BJ (cell line): Measurements from ENCODE around the gene CD80. TPM values are rescaled to one million over a fixed set of nuclear protein-coding genes. Genes with fewer than 3 reads are reported as not detected.

Experiments used
- CTCF ChIA-PET: fragments of 350-600 bp; formaldehyde crosslinking; extraction: SDS; loops from one replicate; lab custom pipeline; 2021; ENCODE audit warnings: antibody characterized with exemption, inconsistent platforms; lab: Yijun Ruan, JAX
- POLR2A ChIA-PET: fragments of 300-600 bp; sonication (Branson Sonifier 250); formaldehyde crosslinking; extraction: SDS; loops from one replicate; lab custom pipeline; 2021; ENCODE audit warnings: antibody characterized with exemption; lab: Charles Lee
- DNase-seq: peaks from one replicate; pipeline ENCODE4 v3.0.0-alpha.2; 2011; ENCODE audit warnings: low read depth
- H3K27me3 ChIP-seq: 2 replicates; pipeline ENCODE4 v1.6.0; 2011; ENCODE audit warnings: low read length; ENCODE audit not compliant: control insufficient read depth, insufficient read depth
- H3K36me3 ChIP-seq: 2 replicates; pipeline ENCODE4 v1.5.1; 2011; ENCODE audit warnings: low read length; ENCODE audit not compliant: control insufficient read depth, insufficient read depth
- H3K4me3 ChIP-seq: 2 replicates; pipeline ENCODE4 v1.5.1; 2011; ENCODE audit warnings: low read depth, mild to moderate bottlenecking, control low read depth, low read length
- polyA plus RNA-seq: library from polyadenylated mRNA; depleted of rRNA; stranded (reverse); fragments of >200 nt; gene quantifications from 2 replicates; pipeline ENCODE4 v1.2.3, GENCODE V29; 2011
- TF ChIP-seq, protein P1 (sequence below): IDR thresholded peaks from 2 replicates; pipeline ENCODE4 v1.5.1; 2011; ENCODE audit warnings: low read depth, mild to moderate bottlenecking, control low read depth, inconsistent platforms, low read length, moderate library complexity; ENCODE audit not compliant: insufficient read depth

CD80 gene
- polyA plus RNA-seq, 1 experiment: not detected

DNA sequence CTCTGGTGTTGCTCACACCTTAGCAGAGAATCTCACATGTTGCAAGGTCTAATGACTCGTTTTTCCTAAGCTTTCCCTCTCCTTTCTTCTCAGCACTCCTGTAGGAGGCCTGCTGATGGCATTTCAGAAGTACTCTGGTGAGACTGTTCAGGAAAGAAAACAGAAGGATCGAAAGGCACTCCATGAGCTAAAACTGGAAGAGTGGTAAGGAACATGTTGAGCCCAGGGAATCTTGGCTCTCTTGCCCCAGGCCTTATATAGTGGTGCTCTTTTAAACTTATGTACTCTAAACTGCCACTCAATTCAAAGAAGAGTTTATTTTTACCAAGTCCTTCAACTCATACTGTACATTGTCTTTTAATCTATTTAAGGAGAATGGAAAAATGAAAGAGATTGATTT is 42.3 kb downstream of the CD80 start:
- ChIA-PET CTCF (interaction anchor here (1.5 kb wide), 1 partner anchor 164 kb away, joined by 6 read pairs; no protein-coding TSS in a partner anchor), POLR2A (no interaction called here)
- H3K36me3 ChIP-seq: peaks cover 5% of the 10 kb centered on the region; the same call in 1 of the 2 replicates
- no peak for DNase-seq
- no peaks in the 10 kb centered on the region for H3K27me3 ChIP-seq
- TF ChIP-seq, protein P1, sequence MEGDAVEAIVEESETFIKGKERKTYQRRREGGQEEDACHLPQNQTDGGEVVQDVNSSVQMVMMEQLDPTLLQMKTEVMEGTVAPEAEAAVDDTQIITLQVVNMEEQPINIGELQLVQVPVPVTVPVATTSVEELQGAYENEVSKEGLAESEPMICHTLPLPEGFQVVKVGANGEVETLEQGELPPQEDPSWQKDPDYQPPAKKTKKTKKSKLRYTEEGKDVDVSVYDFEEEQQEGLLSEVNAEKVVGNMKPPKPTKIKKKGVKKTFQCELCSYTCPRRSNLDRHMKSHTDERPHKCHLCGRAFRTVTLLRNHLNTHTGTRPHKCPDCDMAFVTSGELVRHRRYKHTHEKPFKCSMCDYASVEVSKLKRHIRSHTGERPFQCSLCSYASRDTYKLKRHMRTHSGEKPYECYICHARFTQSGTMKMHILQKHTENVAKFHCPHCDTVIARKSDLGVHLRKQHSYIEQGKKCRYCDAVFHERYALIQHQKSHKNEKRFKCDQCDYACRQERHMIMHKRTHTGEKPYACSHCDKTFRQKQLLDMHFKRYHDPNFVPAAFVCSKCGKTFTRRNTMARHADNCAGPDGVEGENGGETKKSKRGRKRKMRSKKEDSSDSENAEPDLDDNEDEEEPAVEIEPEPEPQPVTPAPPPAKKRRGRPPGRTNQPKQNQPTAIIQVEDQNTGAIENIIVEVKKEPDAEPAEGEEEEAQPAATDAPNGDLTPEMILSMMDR: no peak
- H3K4me3 ChIP-seq: no peak overlapping the region

DNA sequence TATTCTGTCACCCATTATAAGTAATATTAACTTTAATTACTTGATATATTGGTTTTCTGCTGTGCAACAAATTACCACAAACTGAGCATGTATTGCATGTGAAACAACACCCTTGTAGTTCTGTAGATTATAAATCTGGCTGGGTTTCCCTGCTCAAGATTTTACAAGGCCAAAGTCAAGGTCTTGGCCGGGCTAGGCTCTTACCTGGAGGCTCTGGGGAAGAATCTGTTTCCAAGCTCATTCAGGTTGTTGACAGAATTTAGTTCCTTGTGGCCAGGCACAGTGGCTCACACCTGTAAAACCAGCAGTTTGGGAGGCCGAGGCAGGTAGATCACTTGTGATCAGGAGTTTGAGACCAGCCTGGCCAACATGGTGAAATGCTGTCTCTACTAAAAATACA is 44.8 kb downstream of the CD80 start:
- POLR2A ChIA-PET: no interaction called here

DNA sequence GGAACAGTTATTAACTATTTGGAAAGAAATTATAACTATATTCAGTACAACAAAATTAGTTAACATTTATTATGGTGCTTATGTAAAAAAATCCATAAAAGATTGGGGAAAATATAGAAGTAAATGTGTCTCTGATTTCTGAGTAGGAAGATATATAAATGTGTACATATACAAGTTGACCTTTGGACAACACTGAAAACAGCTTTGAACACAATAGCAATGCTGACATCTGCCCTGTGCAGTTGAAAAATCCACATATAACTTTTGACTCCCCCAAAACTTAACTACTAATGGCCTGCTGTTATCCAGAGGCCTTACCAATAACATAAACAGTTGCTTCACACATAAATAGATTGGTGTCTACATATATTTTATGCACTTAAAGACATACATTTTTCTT is 48.7 kb downstream of the CD80 start:
- Histone ChIP-seq H3K4me3 (no peak overlapping the region), H3K27me3 (no peaks in the 10 kb centered on the region), H3K36me3 (peaks cover 1% of the 10 kb centered on the region; the same call in 1 of the 2 replicates)
- ChIA-PET POLR2A (no interaction called here), CTCF (no interaction called here)
- TF ChIP-seq, protein P1: no peak
- no peak for DNase-seq

More for the DNA sequence above, 44.8 kb downstream of the CD80 start:
- H3K4me3 ChIP-seq: no peak overlapping the region
- CTCF ChIA-PET: no interaction called here
- no peaks in the 10 kb centered on the region for H3K27me3 ChIP-seq
- TF ChIP-seq, protein P1: no peak
- H3K36me3 ChIP-seq: peaks cover 2% of the 10 kb centered on the region; the same call in 1 of the 2 replicates
- DNase-seq: no peak

DNA sequence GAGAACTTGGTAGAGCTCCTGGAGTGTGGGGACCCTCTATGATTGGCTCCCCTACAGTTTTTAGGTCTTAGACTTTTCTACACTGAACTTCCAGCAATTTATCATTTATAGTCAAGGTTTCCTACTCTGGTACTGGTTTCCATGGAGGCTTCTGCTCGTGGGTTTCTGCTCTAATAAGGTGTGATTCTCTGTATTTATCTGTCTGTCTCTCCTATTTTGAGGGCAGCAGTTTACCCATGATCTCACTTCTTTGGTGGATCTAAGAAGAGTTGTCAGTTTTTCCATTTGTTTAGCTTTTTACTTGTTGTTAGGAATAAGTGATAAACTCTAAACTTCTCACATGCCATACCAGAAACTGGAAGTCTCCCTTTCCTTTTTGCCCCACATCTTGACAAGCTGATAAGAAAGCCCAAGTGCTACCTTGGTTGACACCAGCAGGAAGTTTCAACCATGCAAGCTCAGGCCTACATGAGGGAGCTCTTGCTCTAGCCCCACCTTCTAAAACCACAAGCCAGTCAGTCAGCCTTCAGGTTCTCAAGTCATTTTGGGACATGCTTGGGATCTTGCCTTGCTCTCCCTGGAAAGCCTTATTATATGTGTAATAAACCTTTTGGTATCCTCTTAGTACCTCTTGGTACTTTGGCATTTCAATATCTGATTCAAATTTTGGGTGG is 51.1 kb downstream of the CD80 start:
- POLR2A ChIA-PET: no interaction called here
- Histone ChIP-seq H3K27me3 (no peaks in the 10 kb centered on the region), H3K36me3 (no peaks in the 10 kb centered on the region; the same call in 1 of the 2 replicates), H3K4me3 (no peak overlapping the region)
- TF ChIP-seq, protein P1: no peak
- CTCF ChIA-PET: interaction anchor here (1.3 kb wide), 1 partner anchor 11 kb away, joined by 6 read pairs; no protein-coding TSS in a partner anchor
- DNase-seq: no peak

- H3K4me3 ChIP-seq: no peak overlapping the region
- DNase-seq: no peak
- no peaks in the 10 kb centered on the region; the same call in 1 of the 2 replicates for H3K36me3 ChIP-seq
- no peaks in the 10 kb centered on the region for H3K27me3 ChIP-seq
- POLR2A ChIA-PET: no interaction called here
- TF ChIP-seq, protein P1: no peak
- CTCF ChIA-PET: no interaction called here
These were observed 52.0 kb downstream of the CD80 start for GRCh38 chr3:119507404-119507803.
